Motor neuron (in vitro differentiated cells): ENCODE measurements around the gene ARID1A. TPM values are rescaled to one million over a fixed set of nuclear protein-coding genes. Genes with fewer than 3 reads are reported as not detected.

Source experiments
- ATAC-seq, 8 experiments: fragments of 200-7000 bp; cut with Tn5 transposase; replicated peaks in 6 of 8; 2 replicates each; pipeline ENCODE4 v1.8.0; 2021; ENCODE audit warnings: mild to moderate bottlenecking in 8 of 8, moderate library complexity in 8 of 8
- H3K27ac ChIP-seq, 2 donors: fragments of 250-450 bp; sonication (Bioruptor Pico); 2 replicates each; pipeline ENCODE4 v1.9.0; 2021; ENCODE audit warnings: antibody characterized with exemption in 2 of 2, mild to moderate bottlenecking in 2 of 2, moderate library complexity in 1 of 2
- H3K4me1 ChIP-seq, 2 donors: fragments of 250-450 bp; sonication (Bioruptor Pico); replicated peaks in 1 of 2; 2 replicates each; pipeline ENCODE4 v1.6.1; 2021; ENCODE audit warnings: antibody characterized with exemption in 2 of 2, mild to moderate bottlenecking in 2 of 2, moderate library complexity in 1 of 2
- H3K4me3 ChIP-seq, 5 donors: fragments of 250-450 bp; sonication (Bioruptor Pico); 2 replicates each; pipeline ENCODE4 v1.9.0; 2021; ENCODE audit warnings: antibody characterized with exemption in 5 of 5, mild to moderate bottlenecking in 5 of 5, moderate library complexity in 4 of 5
- WGBS, 10 experiments: fragments of 450-650 bp; shearing (Covaris generic); methylation state at CpG; one replicate each; pipeline ENCODE4 v1.0.0; 2022; 5-methylcytosine and 5-hydroxymethylcytosine counted together
- in situ Hi-C, 9 experiments: fragments of 400-800 bp; cut with MboI; loops; one replicate each; pipeline ENCODE4 v1.15.0; 2021; ENCODE audit warnings: low sequenced_read_pairs in 9 of 9, low pct_unique_long_range_greater_than_20kb in 2 of 9; ENCODE audit not compliant: unreplicated experiment in 9 of 9
- total RNA-seq, 8 experiments: library from RNA; unstranded; fragments of 300-600 nt; gene quantifications; 2 replicates each; pipeline versions ENCODE4 v1.2.3 to v1.2.4, GENCODE V29; 2022

Gene ARID1A
- total RNA-seq, 8 experiments from 2014 or later: 10.0 to 80.0 (median 56.3) TPM

DNA sequence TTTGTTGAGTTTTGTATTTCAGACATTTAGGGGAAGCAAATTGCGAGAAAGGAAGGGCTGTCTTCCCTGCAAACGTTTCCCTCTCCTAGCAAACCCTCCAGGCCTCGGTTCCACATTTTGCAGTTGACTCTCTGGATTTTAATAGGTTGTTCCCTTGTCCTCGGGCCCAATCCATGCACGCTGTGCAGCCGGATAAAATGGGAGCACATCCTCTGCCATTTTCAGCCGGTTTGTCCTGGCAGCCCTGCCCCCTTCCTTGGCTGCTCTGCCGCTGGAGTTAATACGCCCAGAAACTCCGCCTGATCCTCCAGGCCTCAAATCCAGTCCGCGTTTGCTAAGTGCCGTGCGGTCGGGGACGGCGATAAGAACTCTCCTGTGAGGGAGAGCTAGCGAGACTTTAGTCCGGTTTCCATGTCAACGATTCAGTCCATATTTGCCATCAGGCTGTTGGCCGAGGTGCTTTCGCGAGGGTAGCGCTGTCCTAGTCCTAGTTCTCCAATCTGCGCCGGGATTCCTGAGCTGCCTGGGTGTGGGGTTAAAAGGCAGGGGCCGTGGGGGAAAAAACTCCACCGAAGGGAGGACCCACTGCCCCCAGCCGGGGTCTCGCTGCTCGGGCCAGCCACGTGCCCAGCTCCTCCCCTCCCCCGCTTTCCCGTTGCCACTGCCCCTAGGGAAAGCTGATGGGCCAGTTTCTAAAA, 2.9 kb upstream of the ARID1A start:
- ATAC-seq: peak; percentile 44 to 65 (median 61)
- Histone ChIP-seq H3K4me3 (peak overlapping the region; percentile 37 to 100 (median 41)), H3K27ac (peak overlapping the region; percentile 75 to 76), H3K4me1 (peaks cover 18 to 20% of the 10 kb centered on the region in 2 donors)
- in situ Hi-C loops: no loop called here
- WGBS, 10 experiments: 0 to 4% (median 0%) methylated on average over 2 to 25 of the region's 34 CpGs; no CpG with 5 or more reads in 1 of the 10 experiments

DNA sequence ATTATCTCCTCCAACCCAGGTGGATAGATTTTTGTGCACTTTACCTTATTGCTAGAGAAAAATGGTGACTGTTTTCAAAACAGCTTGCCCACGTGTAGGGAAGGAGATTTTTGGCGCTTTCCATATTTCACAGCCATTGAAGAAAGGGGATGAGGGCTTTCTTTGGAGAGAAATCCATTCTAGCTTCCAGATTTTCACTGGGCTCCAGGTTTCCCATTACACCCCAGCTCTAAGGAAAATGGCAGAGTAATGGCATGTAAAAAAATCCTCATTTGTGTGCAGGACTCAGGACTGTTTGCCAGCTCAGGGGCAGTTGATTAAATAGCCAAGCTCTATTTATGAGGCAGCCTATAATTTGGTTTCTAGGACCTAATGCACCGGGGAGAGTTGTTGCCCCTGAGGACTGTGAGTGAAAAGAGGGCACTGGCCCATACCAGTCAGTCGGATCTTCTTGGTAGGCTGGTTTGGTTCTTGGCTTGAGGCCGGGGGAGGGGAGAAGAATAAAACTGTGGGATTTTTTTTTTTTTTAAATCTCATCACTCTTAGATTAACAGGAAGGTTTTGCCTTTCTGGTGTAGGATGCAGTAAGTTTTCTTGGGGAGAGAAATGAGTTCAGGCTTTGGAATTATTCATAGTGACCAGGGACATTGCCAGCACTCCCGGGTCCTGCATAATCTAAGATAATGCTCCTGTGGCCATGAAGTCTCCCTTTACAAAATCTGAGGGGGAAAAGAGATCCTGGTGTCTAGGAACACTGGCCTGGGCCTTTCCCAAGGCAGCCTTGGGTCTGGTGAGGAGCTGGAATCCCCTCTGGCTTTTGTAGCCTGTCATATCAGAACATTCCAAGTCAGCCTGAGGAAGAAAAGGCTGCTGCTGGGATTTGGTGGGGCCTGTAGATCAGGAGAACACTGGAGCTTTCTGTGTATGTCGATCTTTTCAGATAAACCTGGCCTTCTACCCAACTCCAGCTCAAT, 1.9 kb upstream of the ARID1A start:
- Histone ChIP-seq H3K4me3 (peak overlapping the region; percentile 37 to 100 (median 41)), H3K4me1 (peaks cover 18 to 20% of the 10 kb centered on the region in 2 donors), H3K27ac (peak overlapping the region; percentile 75 to 76)
- WGBS, 10 experiments: 0 to 49% (median 26%) methylated on average over 1 to 7 of the region's 7 CpGs; no CpG with 5 or more reads in 1 of the 10 experiments
- ATAC-seq: no peak
- in situ Hi-C loops: no loop called here

DNA sequence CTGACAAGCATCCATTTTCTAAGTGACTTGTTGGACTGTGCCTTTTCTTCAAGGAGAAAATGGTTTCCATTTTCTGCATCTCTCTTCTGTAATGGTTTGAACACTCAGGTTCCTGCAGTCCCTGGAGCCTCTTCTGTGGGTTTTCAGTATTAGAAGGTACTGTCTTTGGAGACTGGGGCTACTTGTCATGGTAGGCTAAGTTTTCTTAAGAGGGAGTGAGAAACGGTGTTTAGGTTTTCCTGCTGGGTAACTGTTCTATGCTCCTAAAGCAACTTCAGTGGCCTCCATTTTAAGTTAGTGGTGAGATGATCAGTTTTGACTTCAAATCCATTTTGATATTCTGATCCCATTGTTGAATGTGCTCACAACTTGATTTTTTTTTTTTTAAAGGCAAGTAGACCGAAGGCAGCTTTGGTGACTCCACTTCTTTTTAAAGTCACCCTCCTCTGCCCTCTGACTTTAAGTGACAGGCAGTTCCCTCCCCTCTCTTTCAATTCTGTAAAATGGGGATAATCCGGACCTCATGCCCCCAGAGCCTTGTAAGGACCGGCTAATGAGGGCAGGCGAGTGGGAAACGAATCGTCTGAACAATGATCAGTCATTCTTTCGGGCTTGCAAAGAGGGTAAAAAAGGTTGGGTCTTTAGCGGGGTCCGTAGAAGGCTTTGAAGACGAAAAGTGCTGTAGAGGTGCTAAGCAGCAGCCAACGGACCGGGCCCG, 1.0 kb upstream of the ARID1A start:
- ATAC-seq: no peak
- peak overlapping the region; percentile 60 to 100 (median 94) for H3K4me3 ChIP-seq
- peaks cover 20 to 25% of the 10 kb centered on the region in 2 donors for H3K4me1 ChIP-seq
- H3K27ac ChIP-seq: peak overlapping the region; percentile 97 to 98
- 0 to 80% (median 10%) methylated on average over 1 to 14 of the region's 14 CpGs; no CpG with 5 or more reads in 1 of the 10 experiments for WGBS, 10 experiments
- in situ Hi-C loops: no loop called here

DNA sequence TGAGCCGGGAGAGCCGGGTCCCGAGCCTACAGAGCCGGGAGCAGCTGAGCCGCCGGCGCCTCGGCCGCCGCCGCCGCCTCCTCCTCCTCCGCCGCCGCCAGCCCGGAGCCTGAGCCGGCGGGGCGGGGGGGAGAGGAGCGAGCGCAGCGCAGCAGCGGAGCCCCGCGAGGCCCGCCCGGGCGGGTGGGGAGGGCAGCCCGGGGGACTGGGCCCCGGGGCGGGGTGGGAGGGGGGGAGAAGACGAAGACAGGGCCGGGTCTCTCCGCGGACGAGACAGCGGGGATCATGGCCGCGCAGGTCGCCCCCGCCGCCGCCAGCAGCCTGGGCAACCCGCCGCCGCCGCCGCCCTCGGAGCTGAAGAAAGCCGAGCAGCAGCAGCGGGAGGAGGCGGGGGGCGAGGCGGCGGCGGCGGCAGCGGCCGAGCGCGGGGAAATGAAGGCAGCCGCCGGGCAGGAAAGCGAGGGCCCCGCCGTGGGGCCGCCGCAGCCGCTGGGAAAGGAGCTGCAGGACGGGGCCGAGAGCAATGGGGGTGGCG, 371 bp downstream of the ARID1A start:
- peak overlapping the region; percentile 60 to 100 (median 94) for H3K4me3 ChIP-seq
- ATAC-seq: peak in 6 of 8 experiments; percentile 0 to 13 (median 6)
- in situ Hi-C loops: no loop called here
- no CpG with 5 or more reads among the region's 72 CpGs for WGBS, 10 experiments
- peak overlapping the region; percentile 97 to 98 for H3K27ac ChIP-seq
- H3K4me1 ChIP-seq: peaks cover 29 to 39% of the 10 kb centered on the region in 2 donors

DNA sequence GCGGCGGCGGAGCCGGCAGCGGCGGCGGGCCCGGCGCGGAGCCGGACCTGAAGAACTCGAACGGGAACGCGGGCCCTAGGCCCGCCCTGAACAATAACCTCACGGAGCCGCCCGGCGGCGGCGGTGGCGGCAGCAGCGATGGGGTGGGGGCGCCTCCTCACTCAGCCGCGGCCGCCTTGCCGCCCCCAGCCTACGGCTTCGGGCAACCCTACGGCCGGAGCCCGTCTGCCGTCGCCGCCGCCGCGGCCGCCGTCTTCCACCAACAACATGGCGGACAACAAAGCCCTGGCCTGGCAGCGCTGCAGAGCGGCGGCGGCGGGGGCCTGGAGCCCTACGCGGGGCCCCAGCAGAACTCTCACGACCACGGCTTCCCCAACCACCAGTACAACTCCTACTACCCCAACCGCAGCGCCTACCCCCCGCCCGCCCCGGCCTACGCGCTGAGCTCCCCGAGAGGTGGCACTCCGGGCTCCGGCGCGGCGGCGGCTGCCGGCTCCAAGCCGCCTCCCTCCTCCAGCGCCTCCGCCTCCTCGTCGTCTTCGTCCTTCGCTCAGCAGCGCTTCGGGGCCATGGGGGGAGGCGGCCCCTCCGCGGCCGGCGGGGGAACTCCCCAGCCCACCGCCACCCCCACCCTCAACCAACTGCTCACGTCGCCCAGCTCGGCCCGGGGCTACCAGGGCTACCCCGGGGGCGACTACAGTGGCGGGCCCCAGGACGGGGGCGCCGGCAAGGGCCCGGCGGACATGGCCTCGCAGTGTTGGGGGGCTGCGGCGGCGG, 1.0 kb downstream of the ARID1A start:
- ATAC-seq: no peak
- H3K4me1 ChIP-seq: peaks cover 35 to 46% of the 10 kb centered on the region in 2 donors
- in situ Hi-C loops: no loop called here
- H3K27ac ChIP-seq: peak overlapping the region; percentile 97 to 98
- 0% methylated on average over 1 of the region's 98 CpGs; no CpG with 5 or more reads in 9 of the 10 experiments for WGBS, 10 experiments
- H3K4me3 ChIP-seq: peak overlapping the region; percentile 60 to 100 (median 94)

DNA sequence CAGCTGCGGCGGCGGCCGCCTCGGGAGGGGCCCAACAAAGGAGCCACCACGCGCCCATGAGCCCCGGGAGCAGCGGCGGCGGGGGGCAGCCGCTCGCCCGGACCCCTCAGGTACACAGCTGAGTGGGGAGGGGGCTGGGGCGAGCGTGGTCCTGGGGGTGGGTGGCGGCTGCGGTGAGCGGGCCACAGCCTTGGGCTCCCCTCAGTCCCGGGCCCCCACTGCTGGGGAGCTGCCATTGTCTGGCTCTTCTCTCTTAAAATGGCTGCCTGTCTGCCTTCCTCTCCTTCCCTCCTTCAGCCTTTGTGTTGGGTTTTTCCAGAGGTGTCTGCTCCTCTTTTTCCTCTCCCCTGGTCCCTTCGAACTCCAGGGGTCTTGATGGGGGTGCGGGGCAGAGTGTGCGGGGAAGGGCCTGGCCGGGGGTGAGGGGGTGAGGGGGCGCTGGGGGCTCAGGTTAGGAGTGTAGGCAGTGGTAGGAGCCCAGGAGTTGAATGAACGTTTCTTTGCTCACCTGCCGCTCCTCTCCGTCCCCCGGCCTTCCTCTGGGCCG, 1.7 kb downstream of the ARID1A start:
- 0% methylated on average over 1 of the region's 30 CpGs; no CpG with 5 or more reads in 9 of the 10 experiments for WGBS, 10 experiments
- in situ Hi-C loops: no loop called here
- ATAC-seq: no peak
- Histone ChIP-seq H3K27ac (peak overlapping the region; percentile 97 to 98), H3K4me1 (peaks cover 42 to 52% of the 10 kb centered on the region in 2 donors), H3K4me3 (peak overlapping the region; percentile 60 to 100 (median 94))

DNA sequence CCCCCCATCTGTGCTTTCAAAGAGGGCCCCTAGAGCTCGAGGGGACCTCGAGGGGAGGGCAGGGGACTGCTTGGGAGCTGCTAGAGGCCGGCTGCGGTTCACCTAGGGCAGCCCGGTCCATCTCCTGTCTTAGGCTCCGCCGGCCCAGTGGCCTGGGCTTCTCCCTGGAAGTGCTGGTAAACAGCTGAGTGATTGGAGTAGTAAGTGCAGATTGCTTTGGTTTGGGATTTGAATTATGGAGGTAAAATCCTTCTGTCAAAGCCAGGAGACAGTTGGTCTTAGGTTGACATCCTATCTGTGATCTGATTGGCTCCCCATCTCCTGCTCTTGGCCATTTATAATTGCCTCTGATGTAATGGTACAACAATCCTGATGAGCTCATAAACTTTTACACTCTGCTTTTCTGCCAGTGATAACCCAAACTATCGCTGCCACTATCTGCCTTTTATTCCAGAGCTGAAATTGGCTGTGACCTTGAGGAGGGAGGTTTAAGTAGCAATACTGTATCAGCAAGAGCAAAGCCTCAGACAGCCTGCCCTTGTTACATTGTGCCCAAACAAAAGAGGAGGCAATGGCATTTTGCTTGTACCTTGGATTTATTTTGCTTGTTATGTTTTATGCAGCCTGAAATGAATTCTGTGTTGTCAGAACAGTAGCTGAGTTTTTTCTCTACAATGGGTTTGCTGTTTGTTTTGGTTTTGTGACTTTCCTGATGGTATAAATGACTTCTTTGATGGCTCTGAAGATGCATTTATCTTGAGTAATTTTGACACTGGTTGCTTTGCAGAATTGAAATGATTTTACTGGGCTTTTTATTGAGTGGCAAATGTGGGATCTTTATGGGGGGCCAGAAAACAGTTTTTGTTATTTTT, 2.4 kb downstream of the ARID1A start:
- whole genome bisulfite sequencing, 10 experiments: 0 to 5% (median 0%) methylated on average over 1 to 5 of the region's 8 CpGs; no CpG with 5 or more reads in 1 of the 10 experiments
- H3K4me1 ChIP-seq: peaks cover 49 to 59% of the 10 kb centered on the region in 2 donors
- peak overlapping the region; percentile 60 to 100 (median 94) for H3K4me3 ChIP-seq
- H3K27ac ChIP-seq: peak overlapping the region; percentile 97 to 98
- in situ Hi-C loops: no loop called here
- ATAC-seq: peak; percentile 40 to 61 (median 51)

DNA sequence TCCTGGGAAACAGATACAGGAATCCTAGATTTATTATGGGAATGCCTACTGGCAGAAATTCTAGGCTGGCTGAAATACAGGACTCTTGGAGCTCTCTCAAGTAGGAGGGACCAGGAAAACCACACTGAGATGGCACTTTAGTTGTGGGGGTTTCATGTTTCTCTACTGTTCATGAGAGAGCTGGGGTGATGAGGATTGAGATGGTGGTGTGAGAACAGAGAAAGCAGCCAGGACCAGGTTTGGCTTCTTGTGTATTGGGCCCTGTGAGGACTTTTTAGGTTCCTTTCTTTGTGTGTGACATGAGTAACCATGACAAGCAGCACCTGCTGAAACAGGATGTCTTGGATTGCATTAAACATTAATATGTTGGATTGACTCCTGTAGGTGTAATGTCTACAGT, 4.9 kb downstream of the ARID1A start:
- ATAC-seq: no peak
- in situ Hi-C loops: no loop called here
- Histone ChIP-seq H3K27ac (no peak overlapping the region), H3K4me3 (peak overlapping the region in 4 of 5 donors; percentile 1 to 60 (median 7)), H3K4me1 (peaks cover 54 to 59% of the 10 kb centered on the region in 2 donors)

DNA sequence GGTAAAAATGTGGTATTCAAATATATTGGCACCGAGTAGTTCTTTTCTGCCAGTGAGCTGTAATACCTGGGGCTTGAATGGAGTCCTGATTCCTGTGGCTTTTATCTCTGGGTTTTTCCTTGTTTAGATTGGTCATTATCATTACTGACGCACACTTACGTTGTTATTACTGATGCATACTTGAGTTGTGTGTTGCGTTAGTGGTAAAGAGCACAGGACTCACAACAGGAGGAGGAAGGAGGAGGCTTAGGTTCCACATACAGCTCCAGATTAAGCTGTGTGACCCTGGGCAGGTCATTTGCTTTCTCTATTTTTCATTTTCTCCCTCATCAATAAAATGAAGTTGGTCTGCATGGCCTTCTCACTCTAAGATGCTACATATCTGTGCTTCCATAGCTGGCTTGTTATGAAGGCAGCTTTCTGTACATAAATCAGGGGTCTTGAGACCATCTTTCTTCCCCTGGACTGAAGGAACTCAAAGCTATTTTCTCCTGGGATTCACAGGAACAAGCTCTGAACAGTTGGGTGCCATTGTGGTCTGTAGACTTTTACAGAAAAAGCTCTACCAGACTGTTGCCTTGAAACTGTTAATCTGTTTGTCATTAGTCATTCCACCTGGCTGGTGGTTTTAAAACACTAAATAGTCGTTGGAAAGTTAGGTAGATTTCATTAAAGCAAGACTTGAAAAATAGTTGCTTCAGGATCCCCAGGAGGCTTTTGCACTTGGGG, 5.6 kb downstream of the ARID1A start:
- H3K4me1 ChIP-seq: peaks cover 62 to 66% of the 10 kb centered on the region in 2 donors
- no peak for ATAC-seq

DNA sequence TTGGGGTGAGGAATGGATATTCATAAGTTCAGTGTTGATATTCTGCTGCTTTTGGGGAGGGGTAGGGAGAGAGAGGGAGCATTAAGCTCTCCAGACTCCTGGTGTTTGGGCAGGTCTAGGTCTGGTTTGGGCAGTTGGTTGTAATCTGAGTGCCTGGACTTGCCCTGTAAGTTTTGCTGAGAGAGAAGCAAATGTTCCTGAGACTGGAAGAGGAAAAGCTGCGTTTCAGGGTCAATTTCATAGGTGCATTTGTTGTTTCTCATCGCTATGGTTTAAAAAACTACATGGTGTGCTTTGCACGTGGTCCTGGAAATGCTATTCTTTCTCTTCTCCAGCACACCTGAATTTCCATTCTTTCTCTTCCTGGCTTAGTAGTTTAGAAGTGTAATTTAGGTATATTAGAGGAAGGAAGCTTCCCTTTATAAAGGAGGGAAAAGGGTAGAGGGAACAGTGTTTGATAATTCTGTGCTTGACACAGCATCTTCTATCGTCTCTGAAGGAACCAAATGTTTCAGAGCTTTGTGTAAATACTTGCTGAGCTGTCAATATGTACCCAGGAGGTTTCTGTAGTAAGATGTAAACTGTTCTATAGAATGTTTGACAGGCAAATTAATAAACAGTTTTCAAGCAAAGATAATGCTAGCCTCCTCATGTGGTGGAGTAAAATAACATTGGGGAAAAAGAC, 6.3 kb downstream of the ARID1A start:
- Histone ChIP-seq H3K4me1 (peaks cover 67 to 71% of the 10 kb centered on the region in 2 donors), H3K27ac (no peak overlapping the region), H3K4me3 (no peak overlapping the region)
- WGBS, 10 experiments: 20 to 81% (median 61%) methylated on average over 1 to 4 of the region's 4 CpGs; no CpG with 5 or more reads in 1 of the 10 experiments
- no peak for ATAC-seq
- in situ Hi-C loops: no loop called here

More for the DNA sequence above, 5.6 kb downstream of the ARID1A start:
- in situ Hi-C loops: no loop called here
- Histone ChIP-seq H3K27ac (no peak overlapping the region), H3K4me3 (peak overlapping the region in 1 of 5 donors; percentile 11)
- WGBS, 10 experiments: 31 to 83% (median 60%) methylated on average over 1 to 5 of the region's 5 CpGs
